Iris pigment epithelial cell (primary cell): Measurements from ENCODE around the gene GDE1.

Source experiments
- DNase-seq: peaks from one replicate; pipeline ENCODE4 v3.0.0-alpha.2; 2011; ENCODE audit warnings: low read depth

GDE1 gene

DNA sequence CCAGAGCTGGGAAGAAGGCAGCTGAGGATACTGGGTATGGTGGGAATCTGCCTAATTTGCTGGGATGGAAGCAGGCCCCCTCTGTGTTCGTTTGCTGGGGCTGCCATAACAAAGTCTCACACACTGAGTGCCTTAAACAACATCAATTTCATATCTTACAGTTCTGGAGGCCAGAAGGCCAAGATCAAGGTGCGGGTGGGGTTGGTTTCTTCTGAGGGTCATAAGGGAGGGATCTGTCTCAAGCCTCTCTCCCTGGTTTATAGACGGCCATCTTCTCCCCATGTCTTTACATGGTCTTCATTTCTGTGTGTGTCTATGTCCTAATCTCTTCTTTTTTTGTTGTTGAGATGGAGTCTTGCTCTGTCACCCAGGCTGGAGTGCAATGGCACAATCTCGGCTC lies 35.8 kb downstream of the GDE1 start:
- no peak for DNase-seq

DNA sequence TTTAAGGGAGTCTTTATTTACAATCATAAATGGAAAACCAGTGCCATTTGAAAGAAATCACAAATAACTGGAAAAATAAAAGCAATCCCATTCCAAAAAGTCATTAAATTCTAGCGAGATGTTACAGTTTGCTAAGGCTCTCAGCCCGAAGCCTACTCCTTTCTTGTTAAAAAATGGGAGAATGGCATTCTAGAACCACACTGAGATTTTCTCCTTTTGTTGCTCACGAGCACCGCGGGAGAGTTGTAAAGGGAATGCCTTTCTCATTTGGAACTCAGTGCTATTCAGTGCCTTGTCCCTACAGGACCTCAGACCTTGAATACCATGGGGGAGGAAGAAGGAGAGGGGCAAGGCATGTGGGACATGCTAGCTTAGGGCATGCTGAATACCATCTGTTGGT lies 36.3 kb downstream of the GDE1 start:
- no peak for DNase-seq

DNA sequence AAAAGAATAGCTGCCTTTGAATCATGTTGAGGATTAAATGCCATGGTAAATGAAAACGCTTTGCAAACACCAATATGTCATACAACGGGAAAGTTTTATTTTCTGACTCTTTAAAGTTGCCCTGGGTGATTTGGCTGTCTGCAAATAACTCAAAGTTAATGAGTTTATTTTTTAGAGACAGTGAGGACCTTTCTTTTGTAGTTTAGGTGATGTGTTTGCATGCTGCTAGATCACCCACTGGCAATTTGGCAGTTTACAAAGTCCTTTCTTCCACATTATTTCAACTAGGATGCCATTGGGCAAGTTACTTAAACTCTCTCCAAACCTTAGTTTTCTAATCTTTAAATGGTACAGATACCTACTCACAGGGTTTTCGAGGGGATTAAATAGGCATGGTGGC lies 37.8 kb downstream of the GDE1 start:
- no peak for DNase-seq

DNA sequence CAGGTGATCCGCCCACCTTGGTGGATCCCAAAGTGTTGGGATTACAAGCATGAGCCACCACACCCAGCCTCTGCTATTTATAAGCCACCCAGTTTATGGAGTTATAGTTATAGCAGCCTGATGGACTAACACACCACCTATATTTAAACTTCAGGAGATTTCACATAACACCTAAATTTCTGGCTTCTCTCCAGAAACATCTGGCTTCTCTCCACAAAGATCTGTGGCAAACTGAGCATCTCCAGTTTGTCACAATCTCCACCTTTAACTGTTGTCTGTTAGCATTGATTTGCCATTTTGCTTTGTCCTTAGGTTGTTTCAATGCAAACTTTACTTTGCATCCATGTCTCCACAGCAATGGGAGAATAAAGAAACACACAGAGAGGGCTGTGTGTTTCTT lies 39.6 kb downstream of the GDE1 start:
- DNase-seq: no peak

DNA sequence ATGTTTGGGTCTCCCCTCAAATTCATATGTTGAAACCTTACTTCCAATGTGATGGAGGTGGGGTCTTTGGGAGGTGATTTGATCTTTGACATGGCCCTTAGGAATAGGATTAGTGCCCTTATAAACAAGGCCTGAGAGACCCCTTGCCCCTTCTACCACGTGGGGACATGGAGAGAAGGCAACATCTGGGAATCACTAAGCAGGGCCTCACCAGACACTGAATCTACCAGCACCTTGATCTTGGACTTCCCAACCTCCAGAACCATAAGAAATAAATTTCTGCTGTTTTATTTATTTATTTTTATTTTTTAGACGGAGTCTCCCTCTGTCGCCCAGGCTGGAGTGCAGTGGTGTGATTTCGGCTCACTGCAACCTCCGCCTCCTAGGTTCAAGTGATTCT lies 40.1 kb downstream of the GDE1 start:
- DNase-seq: no peak

DNA sequence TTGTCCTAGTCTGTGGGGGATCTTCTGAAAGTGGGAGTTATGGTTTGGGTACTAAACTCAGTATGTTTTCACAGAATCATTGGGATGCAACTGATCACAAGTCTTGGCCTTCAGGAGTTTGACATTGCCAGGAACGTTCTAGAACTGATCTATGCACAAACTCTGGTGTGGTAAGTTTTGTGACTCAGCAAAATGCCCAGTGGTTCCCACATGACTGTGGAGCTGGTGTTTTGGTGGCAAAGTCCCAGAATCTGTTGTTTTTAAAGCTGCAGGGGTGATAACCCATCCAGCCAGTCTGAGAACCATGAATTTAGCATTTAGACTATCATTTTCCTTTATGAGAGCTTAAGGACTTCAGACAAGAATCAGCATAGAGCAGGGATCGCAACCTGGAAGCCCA lies 40.6 kb downstream of the GDE1 start:
- DNase-seq: peak; percentile 10

DNA sequence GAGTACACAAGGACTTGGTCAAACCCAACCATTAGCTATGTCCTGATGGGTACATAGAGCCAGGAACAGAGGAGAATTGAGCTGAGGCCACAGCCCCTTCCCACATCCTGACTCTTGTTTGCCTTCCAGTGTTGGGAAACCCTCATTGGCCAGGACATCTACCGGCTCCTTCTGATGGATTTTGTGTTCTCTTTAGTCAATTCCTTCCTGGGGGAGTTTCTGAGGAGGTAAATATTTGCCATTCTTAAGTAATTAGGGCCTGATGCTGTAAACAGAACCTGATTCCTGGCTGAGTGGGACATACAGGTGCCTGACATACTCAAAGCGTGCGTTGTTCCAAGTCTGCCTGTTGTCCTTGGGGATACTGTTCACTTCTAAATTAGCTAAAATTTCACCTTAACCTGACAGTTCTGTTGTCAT lies 42.6 kb downstream of the GDE1 start:
- DNase-seq: no peak

DNA sequence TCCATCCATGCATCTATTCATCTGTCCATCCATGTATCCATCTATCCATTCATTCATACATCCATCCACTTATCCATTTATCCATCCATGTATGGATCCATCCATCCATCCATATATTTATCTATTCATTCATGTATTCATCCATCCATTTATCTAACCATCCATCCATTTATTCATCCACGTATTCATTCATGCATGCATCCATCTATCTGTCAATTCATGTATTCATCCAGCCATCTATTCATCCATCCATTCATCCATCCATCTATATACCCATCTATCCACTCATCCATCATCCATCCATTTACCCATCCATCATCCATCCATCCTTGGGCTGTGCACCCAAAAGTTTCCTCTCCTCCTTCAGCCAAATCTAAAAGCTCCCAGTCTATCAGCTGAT lies 43.4 kb downstream of the GDE1 start:
- DNase-seq: no peak

DNA sequence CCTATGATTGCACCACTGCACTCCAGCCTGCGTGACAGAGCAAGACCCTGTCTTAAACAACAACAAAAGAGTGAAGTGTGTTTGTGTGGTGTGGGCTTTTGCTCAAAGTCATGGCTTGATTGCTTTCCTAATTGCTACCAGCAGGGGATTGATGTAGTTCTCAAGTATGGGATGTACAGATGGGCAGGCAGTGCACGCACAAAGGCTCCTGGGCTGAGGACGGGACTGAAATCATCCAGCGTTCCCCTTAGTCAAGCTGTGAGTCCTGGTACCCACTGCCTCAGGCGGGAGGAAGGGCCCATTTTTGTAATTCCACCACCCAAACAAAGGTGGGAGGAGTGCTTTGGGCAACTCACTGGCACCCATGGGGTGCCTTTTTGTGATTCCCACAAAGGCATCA lies 47.3 kb downstream of the GDE1 start:
- no peak for DNase-seq

DNA sequence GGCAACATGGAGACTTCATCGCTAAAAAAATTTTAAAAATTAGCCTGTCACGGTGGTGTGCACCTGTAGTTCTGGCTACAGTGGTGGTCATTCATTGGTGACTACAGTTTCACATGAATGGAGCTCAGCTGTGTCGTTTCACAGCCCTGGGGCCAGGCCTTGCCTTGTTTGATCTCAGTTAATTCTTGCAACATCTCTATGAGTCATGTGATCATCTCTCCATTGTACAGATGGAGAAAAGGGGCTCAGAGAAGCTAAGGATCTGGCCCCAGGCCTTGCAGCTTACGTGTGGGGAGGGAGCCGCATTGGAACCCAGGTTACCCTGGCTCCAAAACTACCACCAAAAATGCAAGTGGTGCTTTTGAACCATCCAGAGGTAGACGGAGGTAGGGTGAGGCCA lies 49.4 kb downstream of the GDE1 start:
- DNase-seq: no peak

DNA sequence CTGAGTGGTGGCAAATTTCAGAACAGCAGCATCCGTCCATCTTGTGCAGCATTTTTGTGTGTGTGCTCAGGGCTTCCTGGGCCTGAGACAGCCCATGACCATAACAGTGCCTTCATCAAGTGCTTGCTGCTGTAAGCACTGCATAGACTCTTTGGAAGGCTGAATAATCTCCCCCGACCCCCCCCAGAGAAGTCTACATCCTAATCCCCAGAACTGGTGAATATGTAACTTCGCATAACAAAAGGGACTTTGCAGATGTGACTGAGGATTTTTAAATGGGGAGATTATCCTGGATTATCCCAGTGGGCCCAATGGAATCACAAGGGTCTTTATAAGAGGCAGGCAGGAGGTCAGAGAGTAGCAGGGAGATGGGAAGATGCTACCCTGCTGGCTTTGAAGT lies 53.6 kb downstream of the GDE1 start:
- DNase-seq: no peak

DNA sequence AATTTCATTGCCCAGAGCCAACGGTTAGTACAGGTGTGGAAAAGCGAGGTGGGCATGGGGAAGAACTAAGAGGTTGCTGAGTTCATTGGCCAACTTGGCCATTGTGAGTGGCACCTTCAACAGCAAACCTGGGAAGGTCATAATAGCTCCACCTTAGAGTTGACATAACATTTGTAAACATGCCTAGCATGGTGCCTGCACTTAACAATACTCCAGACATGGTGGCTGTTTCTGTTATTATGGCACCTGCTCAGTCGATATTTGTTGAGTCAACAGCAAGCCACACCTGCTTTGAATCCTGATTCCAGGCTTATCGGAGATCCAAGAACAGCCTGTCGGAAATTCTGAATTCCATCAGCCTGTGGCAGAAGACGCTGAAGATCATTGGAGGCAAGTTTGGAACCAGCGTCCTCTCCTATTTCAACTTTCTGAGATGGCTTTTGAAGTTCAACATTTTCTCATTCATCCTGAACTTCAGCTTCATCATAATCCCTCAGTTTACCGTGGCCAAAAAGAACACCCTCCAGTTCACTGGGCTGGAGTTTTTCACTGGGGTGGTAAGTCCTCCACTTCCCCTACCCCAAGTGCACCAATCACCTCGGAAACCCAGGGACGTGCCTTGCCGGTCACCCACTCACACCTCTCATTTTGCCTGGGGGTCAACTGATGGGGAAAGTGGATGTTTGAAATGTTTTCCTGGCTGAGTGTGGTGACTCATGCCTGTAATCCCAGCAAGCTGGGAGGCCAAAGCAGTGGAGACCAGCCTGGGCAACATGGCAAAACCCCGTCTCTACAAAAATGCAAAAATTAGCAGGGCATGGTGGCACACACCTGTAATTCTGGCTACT lies 58.2 kb downstream of the GDE1 start:
- no peak for DNase-seq

DNA sequence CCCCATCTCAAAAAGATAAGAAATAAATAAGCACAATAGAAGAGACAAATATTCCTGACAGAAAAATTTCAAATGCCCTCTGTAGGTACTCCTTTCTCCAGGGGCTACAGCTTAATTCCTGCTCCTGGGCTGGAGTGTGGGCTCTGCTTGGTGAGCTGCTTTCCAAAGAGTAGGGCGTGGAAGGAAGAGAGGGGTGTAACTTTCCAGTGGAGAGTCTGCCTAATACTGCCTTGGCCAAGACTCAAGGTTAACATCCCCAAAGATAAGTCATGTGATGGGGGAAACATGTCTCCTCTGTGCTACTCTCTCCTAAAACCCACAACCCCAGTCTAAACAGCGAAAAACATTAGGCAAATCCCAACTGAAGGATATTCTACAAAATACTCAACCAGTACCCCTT lies 61.5 kb downstream of the GDE1 start:
- no peak for DNase-seq

DNA sequence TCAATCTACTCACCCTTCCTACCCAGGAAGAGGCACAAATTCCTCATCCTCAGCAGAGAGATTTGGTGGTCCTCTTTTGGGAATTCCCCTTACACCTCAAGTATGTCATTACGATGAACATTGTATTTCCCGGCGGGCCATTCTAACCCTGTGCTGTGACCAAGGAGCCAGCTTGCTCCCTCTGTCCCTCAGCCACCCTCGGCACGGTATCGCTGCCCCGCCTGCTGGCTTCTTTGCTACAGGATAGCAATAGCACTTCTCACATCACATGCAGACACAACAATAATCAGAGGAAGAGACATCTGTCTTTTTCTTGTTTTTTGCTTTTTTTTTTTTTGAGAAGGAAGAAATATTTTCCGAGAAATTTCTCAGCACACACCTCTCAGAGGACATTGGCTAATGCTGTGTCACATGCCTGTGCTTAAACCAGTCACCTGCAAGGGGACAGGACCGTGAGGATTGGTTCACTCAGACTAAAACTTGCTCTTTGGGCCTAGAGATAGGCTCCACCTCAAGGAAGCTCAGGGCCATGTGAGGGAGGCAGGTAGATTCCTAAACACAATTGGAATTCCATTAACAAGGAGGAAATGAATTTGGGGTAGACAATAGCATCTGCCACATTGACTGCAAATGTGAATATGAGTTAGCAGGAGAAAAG lies 63.0 kb downstream of the GDE1 start:
- no peak for DNase-seq
